Measurements from ENCODE around the gene CYB5B. TPM values are rescaled to one million over a fixed set of nuclear protein-coding genes. Genes with fewer than 3 reads are reported as not detected.

Gene CYB5B
- total RNA-seq, 3 donors from 2014 or later (not counting 1 experiment from before 2014, with no cell fraction given) = 73.1 to 106 (median 88.4) TPM

GRCh38 chr16:69386596-69386995 is 37.8 kb upstream of the CYB5B start:
- no peaks in the 10 kb centered on the region for H3K27me3 Mint-ChIP-seq (ENCODE audit: low read depth in 2 of 2)
- Histone ChIP-seq H3K27me3 (ENCODE audit: control insufficient read depth, insufficient read depth, low read length) (no peaks in the 10 kb centered on the region), H3K4me1 (ENCODE audit: control insufficient read depth, insufficient read depth, low read length) (peaks cover 10% of the 10 kb centered on the region), H3K36me3 (ENCODE audit: control insufficient read depth, insufficient read depth, low read length) (peaks cover 19% of the 10 kb centered on the region), H3K4me3 (ENCODE audit: low read length) (no peak overlapping the region), H3K27ac (ENCODE audit: low read length) (peak overlapping the region; percentile 68), H3K9me3 (ENCODE audit: control insufficient read depth, insufficient read depth, low read length) (no peaks in the 10 kb centered on the region)
- peak overlapping the region; percentile 97 for H3K4me3 Mint-ChIP-seq
- 100% methylated on average over 1 of the region's 1 CpG for WGBS (ENCODE audit: insufficient coverage)
- intact Hi-C loops (cut with micrococcal nuclease) = loop anchor here (5.0 kb wide), 3 partner anchors 36 to 181 kb away; partner anchors contain the start of genes COG8, CYB5B, NFAT5 and NIP7
- no peaks in the 10 kb centered on the region for H3K36me3 Mint-ChIP-seq
- ATAC-seq = no peak
- peak overlapping the region in 1 of 2 donors; percentile 89 for H3K27ac Mint-ChIP-seq
- no peaks in the 10 kb centered on the region for H3K9me3 Mint-ChIP-seq
- DNase-seq = no peak
- no peak for TF ChIP-seq CTCF (IDR thresholded peaks at IDR 0.05)
- H3K4me1 Mint-ChIP-seq = peaks cover 31 to 35% of the 10 kb centered on the region in 2 donors

DNA sequence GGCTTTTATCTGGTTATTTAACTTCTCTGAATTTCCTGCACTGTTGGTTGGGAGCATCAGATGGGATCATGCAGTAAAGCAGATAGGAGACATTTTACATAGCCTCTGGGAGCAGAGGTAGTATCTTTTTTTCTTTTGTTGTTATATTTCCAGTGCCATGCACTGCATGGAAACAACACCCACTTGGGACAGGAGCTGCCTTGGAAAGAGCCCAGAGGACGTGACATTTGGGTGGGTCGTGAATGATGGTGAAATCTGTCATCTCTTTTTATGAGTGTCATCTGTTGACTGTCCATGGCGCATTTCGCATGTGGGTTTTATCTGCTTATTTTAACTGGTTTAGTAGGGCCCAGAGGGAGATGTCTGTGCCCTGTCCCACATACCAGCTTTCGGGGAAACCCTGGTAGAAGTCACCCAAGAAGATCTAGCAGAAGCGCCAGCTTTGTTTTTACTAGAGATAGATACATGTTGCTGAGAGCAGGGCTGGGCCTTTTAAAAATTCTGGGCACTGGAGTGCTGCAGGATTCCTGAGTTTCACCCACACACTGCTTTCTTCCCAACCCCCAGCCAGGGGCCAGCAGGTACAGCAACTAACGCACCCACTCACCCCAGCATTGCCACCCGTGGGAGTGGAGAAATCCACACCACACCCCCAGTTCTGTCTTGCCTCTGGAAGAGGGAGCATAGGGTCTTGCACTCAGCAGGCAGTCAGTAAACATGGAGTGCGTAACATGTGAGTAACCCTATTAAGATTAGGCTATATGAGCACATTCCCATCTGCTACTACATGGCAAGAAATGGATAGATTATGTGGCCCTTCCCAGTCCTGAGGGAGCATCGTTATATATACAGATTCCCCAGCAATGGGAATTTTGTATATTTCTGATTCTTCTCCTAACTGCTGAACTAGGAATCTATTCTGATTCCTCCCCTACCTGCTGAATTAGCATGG is 30.2 kb upstream of the CYB5B start:
- Mint-ChIP-seq H3K9me3 (no peaks in the 10 kb centered on the region), H3K27ac (no peak overlapping the region), H3K4me1 (peaks cover 5 to 7% of the 10 kb centered on the region in 2 donors), H3K36me3 (no peaks in the 10 kb centered on the region), H3K27me3 (ENCODE audit: low read depth in 2 of 2) (no peaks in the 10 kb centered on the region), H3K4me3 (no peak overlapping the region)
- DNase-seq = no peak
- no peak for TF ChIP-seq CTCF (IDR thresholded peaks at IDR 0.05)
- Histone ChIP-seq H3K4me1 (ENCODE audit: control insufficient read depth, insufficient read depth, low read length) (no peaks in the 10 kb centered on the region), H3K9me3 (ENCODE audit: control insufficient read depth, insufficient read depth, low read length) (no peaks in the 10 kb centered on the region), H3K27me3 (ENCODE audit: control insufficient read depth, insufficient read depth, low read length) (no peaks in the 10 kb centered on the region), H3K36me3 (ENCODE audit: control insufficient read depth, insufficient read depth, low read length) (no peaks in the 10 kb centered on the region), H3K4me3 (ENCODE audit: low read length) (no peak overlapping the region), H3K27ac (ENCODE audit: low read length) (no peak overlapping the region)
- no peak for ATAC-seq
- 91% methylated on average over 10 of the region's 10 CpGs for WGBS (ENCODE audit: insufficient coverage)
- intact Hi-C loops (cut with micrococcal nuclease) = loop anchor here (5.0 to 10.0 kb wide), 3 partner anchors 71 to 358 kb away; partner anchors contain the start of gene NOB1

- H3K27ac Mint-ChIP-seq = peak overlapping the region; percentile 41 to 81
- no peaks in the 10 kb centered on the region for H3K9me3 Mint-ChIP-seq
- H3K4me3 Mint-ChIP-seq = no peak overlapping the region
These were observed 28.6 kb upstream of the CYB5B start for GRCh38 chr16:69395859-69396186.

More at GRCh38 chr16:69395859-69396186, 28.6 kb upstream of the CYB5B start:
- intact Hi-C loops (cut with micrococcal nuclease) = loop anchor here (10.0 kb wide), 2 partner anchors 69 to 219 kb away; no protein-coding TSS in a partner anchor
- ATAC-seq (no peak), DNase-seq (no peak)
- TF ChIP-seq CTCF (IDR thresholded peaks at IDR 0.05) = peak; percentile 81
- H3K27me3 ChIP-seq (ENCODE audit: control insufficient read depth, insufficient read depth, low read length) = no peaks in the 10 kb centered on the region
- H3K4me3 ChIP-seq (ENCODE audit: low read length) = no peak overlapping the region
- Mint-ChIP-seq H3K27me3 (ENCODE audit: low read depth in 2 of 2) (no peaks in the 10 kb centered on the region), H3K36me3 (no peaks in the 10 kb centered on the region), H3K4me1 (peaks cover 5 to 7% of the 10 kb centered on the region in 2 donors)
- H3K4me1 ChIP-seq (ENCODE audit: control insufficient read depth, insufficient read depth, low read length) = no peaks in the 10 kb centered on the region
- H3K27ac ChIP-seq (ENCODE audit: low read length) = no peak overlapping the region
- H3K36me3 ChIP-seq (ENCODE audit: control insufficient read depth, insufficient read depth, low read length) = no peaks in the 10 kb centered on the region
- H3K9me3 ChIP-seq (ENCODE audit: control insufficient read depth, insufficient read depth, low read length) = no peaks in the 10 kb centered on the region
